HG03442 (cell line): Measurements from ENCODE around the gene NFKB2.

ENCODE experiments used
- ATAC-seq: cut with Tn5 transposase; IDR thresholded peaks from one replicate; pipeline ENCODE4 v1.9.1; 2021; ENCODE audit warnings: mild to moderate bottlenecking, moderate library complexity; ENCODE audit not compliant: unreplicated experiment

NFKB2 gene

DNA sequence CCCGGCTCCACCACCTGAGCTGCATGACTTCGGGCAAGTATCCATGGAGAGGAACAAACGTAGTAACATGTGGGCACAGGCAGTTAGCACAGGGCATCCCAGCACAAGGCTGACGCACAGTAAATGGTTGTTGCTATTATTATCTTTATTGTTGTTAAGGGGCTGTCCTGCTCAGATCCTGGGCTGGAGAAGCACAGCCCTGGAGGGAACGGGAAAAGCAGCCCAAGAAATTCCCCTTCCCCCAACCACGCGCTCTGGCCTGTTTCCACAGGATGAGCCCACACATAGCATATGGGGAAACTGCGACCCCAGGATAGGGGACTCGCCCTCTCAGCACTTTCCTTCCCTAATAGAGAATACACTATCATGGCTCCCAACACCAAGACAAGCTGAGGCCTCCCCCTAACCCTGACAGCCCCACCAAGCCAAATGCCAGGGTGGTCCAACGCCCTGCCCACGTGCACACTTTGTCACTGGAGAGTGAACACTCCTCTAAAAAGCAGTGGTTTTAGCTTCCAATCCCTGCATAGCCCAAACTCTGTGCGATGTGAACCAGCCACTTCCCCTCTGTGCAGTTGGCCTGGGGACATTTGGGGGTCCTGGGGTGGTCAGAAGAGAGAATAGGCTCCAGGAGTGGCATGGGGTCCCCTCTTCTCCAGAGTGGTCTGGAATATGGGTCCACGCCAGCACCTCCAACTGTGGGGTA, 12.1 kb downstream of the NFKB2 start:
- no peak for ATAC-seq

DNA sequence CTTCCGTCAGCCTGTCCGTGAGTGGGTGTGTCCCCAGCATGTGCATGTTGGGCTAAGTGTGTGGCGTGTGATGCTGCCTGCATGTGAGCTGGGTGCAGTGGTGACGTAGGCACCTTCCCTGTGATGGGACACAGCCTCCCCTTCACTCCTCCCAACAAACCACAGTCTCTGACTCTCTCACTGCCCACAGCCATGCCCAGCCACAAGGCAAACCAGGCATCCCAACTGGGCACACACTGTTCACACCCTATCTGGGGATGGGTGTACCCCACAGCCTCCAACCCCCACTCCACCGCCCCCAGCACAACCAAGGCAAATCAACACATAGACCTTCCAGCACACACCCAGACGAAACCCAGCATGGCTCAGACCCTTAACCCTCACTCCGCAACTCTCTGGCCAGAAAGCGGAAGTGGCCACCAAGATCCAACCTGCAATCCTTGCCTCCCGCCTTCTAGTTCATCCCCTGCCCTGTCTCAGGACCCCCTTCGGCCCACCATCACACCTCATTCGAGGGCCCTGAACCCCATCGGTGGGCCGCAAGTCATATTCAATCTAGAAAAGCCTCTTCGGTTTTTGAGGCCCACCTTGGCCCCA, 12.7 kb downstream of the NFKB2 start:
- ATAC-seq: no peak

- ATAC-seq: no peak
Measured at GRCh38 chr10:102408728-102409603, 13.5 kb downstream of the NFKB2 start.

GRCh38 chr10:102409604-102410428, 14.3 kb downstream of the NFKB2 start:
- ATAC-seq: no peak

DNA sequence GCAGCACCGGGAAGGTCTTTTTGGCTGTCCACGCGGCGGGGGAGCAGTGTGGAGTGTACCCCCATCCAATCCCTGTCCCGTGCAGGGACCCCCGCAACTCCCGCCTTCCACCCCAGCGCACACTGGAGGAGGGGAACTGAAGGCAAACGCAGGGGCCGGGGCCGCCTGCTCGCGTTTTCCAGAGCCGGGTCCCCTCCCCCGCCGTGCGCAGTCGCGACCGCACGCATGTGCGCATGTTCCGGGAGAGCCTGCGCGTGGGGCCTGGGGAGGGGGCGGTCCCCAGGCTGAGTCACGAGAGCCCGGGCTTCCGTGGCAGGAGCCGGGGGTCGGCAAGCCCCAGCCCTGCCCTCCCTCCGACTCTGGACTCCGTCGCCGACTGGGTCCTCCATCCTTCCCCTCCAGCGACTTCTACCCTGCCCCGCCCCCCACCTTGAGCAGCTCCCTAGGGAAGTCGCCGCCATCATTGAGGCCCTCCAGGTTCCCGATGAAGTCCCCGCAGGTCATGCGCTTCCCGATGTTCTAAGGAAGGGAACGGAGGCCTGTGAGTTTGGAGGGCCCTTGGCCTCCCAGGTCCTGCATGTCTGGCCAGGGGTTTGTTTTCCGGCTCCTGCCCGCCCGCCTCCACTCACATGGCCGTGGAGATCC, 15.0 kb downstream of the NFKB2 start:
- no peak for ATAC-seq

- no peak for ATAC-seq
Measured at GRCh38 chr10:102411341-102412255, 16.1 kb downstream of the NFKB2 start.

GRCh38 chr10:102412293-102412692, 16.8 kb downstream of the NFKB2 start:
- ATAC-seq: no peak

GRCh38 chr10:102413053-102413705, 17.7 kb downstream of the NFKB2 start:
- ATAC-seq: no peak

DNA sequence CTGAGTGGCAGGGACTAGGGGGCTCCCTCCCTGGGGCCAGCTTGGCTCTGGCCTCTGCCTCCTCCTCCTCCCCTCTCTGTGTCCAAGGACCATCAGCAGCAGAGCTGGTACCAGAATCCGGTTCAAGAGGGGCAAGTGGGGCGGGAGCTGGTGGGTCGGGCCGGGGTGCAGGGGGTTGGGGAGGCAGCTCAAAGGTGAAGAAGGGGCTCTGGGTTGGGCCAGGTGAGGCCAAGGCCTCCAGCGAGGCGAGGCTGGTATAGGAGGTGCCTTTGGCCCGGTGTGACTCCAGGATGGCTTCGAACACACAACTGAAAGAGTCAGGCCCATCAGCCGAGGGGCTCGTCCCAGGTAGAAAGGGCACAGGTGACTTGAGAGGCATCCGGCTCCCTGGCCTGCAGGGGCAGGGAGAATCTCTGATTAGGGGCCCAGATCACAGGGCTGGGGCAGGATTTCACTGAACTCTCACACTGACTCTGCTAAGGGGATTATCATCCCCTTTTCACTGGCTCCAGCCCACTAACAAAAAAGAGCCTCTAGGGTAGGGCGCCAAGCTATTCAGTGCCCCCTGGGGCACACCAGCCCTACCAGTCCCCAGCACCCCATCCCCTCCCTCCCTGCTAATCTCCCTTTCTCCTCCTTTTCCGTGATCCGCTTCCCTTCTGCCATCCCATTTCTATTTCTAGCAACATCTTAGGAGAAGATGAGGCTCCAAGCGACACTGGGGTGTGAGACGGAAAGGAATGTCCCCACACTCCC, 18.5 kb downstream of the NFKB2 start:
- ATAC-seq: no peak

- no peak for ATAC-seq
Measured at GRCh38 chr10:102414749-102415148, 19.2 kb downstream of the NFKB2 start.

GRCh38 chr10:102416283-102416682, 20.8 kb downstream of the NFKB2 start:
- ATAC-seq: no peak

DNA sequence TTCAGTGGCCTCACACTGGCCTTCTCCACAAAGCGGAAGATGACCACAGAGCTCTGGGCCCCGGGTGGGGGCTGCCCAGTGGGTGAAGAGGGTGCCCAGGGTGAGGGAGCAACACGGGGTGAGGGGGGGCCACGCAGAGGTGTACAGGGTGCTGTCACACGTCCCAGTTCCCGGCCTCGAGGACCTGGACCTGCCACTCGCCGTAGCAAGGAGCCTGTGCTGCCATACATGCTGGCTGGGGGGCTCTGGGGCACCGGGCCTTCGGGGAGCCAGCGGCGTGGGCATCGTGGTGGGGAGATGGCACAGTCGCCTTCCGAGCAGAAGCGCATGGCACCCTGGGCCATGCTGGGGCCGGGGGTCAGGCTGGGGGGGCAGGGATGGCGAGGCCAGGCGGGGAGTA, 21.2 kb downstream of the NFKB2 start:
- ATAC-seq: no peak

- no peak for ATAC-seq
Measured at GRCh38 chr10:102418622-102419268, 23.2 kb downstream of the NFKB2 start, which contains the start of gene PSD. Gene PSD (minus strand): TSS chr10:102418785. CDS start chr10:102417038, 1,747 bp downstream.

DNA sequence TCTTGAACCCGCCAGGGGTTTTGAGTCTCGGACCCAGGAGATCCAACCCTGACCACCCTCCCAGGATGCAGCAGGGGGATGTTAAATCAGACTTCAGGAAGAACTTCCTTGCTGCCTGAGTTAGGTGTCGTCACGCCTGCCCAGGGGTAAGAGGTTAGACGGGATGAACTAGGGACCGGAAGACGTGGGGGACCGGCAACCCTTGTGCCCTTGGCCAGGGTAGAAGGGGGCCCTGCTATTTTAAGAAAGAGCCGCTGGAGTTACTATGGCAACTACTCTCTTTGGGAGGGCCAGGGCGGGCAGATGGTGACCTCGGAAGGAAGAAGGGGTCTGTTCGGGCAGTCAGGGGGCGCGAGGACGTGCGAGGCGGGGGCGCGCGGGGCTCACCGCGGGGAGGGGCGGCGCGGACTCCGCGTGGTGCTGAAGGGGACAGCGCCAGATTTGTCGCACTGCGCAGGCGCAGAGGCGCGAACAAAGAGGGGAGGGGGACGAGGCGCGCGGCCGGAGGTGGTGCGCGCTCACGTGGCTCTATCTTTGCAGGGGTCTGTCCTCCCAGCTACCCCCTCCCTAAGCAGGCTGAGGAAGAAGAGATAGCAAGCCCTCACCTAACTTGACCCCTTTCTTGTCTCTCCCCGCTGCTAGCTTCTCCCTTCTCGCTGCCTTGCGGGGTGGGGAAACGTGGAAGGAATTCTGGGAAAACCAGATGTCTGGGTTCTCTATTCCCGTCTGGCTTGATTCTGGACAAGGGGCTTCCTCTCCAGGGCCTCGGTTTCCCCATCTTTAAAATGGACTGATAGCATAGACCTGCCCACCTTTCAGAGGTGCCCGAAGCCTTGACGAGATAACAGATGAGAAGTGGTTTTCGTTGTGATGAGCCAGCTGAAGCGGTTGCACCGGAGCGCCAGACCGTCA, 24.0 kb downstream of the NFKB2 start:
- ATAC-seq: no peak

DNA sequence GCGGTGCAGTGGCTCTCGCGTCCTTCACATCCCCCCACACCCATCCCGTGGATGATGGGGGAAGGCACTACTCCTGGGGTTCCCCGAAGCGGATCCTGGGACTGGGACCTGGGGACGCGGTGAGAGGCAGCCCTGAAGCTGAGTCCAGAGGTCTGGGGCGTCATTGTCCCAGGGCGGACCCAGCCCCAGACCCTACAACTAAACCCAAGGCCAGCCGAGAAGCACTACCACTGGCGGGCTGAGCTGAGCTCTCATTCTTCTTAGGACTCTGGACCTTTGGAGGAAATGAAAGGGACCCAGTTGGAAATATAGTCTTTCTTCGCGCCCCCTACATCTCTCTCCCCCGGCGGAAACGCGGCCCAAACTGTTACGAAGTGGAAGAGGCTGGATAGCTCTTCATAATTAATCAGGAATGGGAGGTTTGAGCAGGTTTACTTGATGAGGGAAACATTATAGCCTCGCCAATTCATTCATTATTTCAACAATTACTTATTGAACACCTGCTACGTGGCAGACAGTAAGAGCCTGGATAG, 24.7 kb downstream of the NFKB2 start:
- ATAC-seq: no peak
